Measurements from ENCODE around the gene CAMK2B.

The CAMK2B gene

DNA sequence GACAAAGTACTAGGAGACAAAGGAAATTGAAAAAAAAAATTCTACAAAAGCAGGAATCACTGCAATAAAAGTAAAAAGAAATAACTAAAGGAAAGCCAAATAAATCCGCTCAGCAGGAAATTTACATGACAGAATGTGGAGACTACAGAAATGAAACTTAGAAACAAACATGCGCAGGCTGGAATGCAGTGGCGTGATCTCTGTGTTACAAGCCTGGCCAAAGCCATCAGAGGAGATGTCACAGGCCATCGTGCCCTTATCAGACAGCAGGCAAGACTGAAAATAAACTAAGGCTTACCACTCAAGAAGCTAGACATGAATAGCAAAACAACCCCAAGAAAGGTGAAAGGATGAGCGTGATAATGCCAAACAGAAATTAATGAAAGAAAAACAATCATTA is 6.3 kb upstream of the CAMK2B start:
- TF ChIP-seq, protein P1, sequence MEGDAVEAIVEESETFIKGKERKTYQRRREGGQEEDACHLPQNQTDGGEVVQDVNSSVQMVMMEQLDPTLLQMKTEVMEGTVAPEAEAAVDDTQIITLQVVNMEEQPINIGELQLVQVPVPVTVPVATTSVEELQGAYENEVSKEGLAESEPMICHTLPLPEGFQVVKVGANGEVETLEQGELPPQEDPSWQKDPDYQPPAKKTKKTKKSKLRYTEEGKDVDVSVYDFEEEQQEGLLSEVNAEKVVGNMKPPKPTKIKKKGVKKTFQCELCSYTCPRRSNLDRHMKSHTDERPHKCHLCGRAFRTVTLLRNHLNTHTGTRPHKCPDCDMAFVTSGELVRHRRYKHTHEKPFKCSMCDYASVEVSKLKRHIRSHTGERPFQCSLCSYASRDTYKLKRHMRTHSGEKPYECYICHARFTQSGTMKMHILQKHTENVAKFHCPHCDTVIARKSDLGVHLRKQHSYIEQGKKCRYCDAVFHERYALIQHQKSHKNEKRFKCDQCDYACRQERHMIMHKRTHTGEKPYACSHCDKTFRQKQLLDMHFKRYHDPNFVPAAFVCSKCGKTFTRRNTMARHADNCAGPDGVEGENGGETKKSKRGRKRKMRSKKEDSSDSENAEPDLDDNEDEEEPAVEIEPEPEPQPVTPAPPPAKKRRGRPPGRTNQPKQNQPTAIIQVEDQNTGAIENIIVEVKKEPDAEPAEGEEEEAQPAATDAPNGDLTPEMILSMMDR (IDR thresholded peaks at IDR 0.05; ENCODE audit: control insufficient read depth, extremely low read depth, insufficient read depth), result no peak
- H3K4me3 ChIP-seq (ENCODE audit: low read depth, low read length), result no peak overlapping the region
- no peak for DNase-seq (ENCODE audit: low read depth)

DNA sequence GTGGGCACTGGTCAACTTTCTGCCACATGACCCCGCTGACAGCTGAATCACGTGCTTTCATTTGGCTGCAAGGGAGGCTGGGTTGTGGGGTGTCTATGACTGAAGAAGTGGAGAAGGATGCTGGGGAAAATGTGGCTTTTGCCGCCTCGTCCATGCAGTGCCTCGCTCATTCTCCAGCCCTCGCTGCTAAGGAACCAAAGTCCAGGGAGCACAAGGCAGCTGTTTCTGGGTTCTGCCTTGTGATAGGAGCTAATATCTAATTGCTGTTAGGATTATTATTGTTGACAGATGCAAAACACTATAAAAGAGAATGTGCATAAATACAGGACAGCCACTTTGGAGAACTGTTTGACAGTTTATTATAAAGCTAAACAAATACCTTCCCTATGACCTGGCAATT is 4.9 kb upstream of the CAMK2B start:
- DNase-seq (ENCODE audit: low read depth), result no peak
- TF ChIP-seq, protein P1 (IDR thresholded peaks at IDR 0.05; ENCODE audit: control insufficient read depth, extremely low read depth, insufficient read depth), result no peak

DNA sequence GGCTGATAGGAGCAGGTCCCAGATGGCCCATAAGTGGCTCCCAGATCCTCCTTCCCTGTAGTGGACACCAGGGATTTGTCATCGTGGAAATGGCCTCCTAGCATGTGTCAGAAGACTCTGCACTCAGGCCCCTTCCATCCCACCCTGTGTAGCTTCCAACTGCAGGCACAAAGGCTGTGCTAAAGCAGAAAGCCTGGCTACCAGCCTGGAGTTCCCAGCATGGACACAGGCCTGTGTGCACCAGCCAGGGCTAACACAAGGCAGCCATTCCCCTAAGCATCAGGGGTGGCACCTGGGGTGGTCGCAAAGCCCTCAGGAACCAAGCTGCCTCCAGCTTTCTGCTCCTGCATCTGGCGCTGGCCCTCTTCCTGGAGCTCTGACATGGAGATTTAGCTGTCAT is 4.5 kb upstream of the CAMK2B start:
- no peak for DNase-seq (ENCODE audit: low read depth)
- H3K4me3 ChIP-seq (ENCODE audit: low read depth, low read length), result no peak overlapping the region
- TF ChIP-seq, protein P1 (IDR thresholded peaks at IDR 0.05; ENCODE audit: control insufficient read depth, extremely low read depth, insufficient read depth), result no peak

More for the DNA sequence above, 4.9 kb upstream of the CAMK2B start:
- no peak overlapping the region for H3K4me3 ChIP-seq (ENCODE audit: low read depth, low read length)

DNA sequence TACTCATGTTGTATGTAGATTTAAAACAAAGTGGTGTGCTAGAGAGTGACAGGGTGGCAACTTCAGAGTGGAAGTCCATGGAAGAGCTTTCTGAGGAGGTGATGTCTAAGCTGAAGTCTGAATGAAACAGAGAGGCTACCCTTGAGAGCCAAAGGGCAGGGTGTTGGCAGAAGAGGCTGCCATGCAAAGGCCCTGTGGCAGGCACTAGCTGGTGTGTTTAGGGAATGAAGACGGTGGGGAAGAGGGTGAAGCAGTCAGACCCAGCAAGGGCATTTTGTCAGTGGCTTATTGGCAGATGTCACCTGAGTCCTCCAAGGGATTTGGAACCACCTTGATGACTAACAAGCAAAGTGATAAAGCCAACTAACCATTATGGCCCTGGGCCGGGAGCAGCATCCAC is 3.7 kb upstream of the CAMK2B start:
- TF ChIP-seq, protein P1 (IDR thresholded peaks at IDR 0.05; ENCODE audit: control insufficient read depth, extremely low read depth, insufficient read depth), result no peak
- DNase-seq (ENCODE audit: low read depth), result no peak

DNA sequence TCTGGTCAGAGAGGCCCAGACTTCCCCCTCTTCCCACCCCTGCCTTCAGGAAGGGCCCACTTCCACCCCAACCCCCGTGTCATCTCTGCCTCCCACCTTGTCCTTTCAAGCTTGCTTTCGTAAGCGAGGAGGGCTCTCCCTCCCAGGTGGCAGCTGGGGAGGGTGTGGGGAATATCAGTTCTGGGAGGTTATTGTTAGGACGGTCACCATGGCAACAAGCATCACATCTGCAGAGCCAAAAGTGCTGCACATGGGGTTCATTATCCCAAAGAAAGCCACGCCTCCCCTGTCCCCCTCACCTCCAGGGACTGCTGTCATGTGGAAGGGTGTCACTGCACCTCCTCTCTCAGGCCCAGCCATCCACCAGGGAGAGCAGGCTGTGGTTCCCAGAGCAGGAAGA is 2.6 kb upstream of the CAMK2B start:
- TF ChIP-seq, protein P1 (IDR thresholded peaks at IDR 0.05; ENCODE audit: control insufficient read depth, extremely low read depth, insufficient read depth), result no peak
- DNase-seq (ENCODE audit: low read depth), result no peak
- no peak overlapping the region for H3K4me3 ChIP-seq (ENCODE audit: low read depth, low read length)

More for the DNA sequence above, 3.7 kb upstream of the CAMK2B start:
- H3K4me3 ChIP-seq (ENCODE audit: low read depth, low read length), result no peak overlapping the region

DNA sequence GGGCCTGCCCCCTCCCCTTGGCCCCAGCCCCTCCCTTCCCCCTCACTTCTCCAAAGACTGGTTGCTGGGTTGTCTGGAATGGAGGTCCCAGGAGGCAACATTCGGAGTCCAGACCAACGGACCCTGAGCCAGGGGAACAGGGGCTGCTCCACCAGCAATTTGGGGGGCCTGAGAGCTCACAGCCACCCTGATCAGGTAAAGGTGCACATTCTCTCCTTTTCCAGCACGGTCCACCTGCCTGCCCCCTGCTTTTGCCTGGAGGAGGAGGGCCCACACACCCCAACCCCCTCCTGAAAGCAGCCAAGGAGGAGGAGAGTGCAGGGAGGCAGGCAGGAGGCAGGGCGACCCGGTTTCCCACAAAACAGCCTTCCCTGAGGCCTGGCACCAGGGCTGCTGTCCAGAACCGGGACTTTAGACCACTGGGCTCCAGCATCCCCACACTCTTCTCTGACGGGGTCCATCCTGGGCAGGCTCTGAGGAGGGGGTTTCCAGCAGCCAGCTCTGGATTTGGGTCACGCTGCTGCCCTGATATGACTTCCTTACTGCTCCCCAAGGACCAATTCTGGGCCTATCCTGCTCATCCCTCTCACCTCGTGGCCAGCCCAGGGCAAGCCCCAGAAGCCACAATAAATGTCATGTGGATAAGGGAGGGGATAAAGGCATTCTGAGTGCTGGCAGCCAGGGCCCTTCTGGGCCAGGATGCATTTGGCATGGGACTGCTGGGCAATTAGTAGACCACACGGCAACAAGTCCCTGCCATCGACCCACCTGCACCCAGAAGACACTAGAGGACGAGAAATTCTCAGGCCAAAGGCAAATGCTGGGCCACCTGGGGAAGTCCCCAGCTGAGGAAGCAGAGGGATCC is 1.1 kb upstream of the CAMK2B start:
- TF ChIP-seq, protein P1 (IDR thresholded peaks at IDR 0.05; ENCODE audit: control insufficient read depth, extremely low read depth, insufficient read depth), result no peak
- DNase-seq (ENCODE audit: low read depth), result no peak

More for the DNA sequence above, 1.1 kb upstream of the CAMK2B start:
- H3K4me3 ChIP-seq (ENCODE audit: low read depth, low read length), result peak overlapping the region; percentile 45; the same call in 1 of the 2 replicates
